HEK293T (cell line): ENCODE data around the gene DOK6.

Source experiments
- BHLHE40 ChIP-seq: fragments of 450-650 bp; IDR thresholded peaks from 2 replicates; pipeline ENCODE4 v1.6.1; 2016; ENCODE audit warnings: mild to moderate bottlenecking, moderate library complexity, borderline replicate concordance
- CTBP1 ChIP-seq: fragments of 450-650 bp; IDR thresholded peaks from 2 replicates; pipeline ENCODE4 v1.6.1; 2016; ENCODE audit warnings: borderline replicate concordance
- ELF4 ChIP-seq: fragments of 450-650 bp; IDR thresholded peaks from 2 replicates; pipeline ENCODE4 v1.6.1; 2017; ENCODE audit warnings: antibody characterized with exemption
- FOXM1 ChIP-seq: fragments of 450-650 bp; IDR thresholded peaks from 2 replicates; pipeline ENCODE4 v1.6.1; 2017; ENCODE audit warnings: mild to moderate bottlenecking, borderline replicate concordance
- L3MBTL2 ChIP-seq: fragments of 450-650 bp; conservative IDR thresholded peaks from 2 replicates; pipeline ENCODE4 v1.6.1; 2016; ENCODE audit warnings: mild to moderate bottlenecking
- SP1 ChIP-seq: fragments of 450-650 bp; IDR thresholded peaks from 2 replicates; pipeline ENCODE4 v1.6.1; 2017
- TF ChIP-seq, protein P1 (sequence below): fragments of 450-650 bp; IDR thresholded peaks from 2 replicates; pipeline ENCODE4 v1.6.1; 2016

DNA sequence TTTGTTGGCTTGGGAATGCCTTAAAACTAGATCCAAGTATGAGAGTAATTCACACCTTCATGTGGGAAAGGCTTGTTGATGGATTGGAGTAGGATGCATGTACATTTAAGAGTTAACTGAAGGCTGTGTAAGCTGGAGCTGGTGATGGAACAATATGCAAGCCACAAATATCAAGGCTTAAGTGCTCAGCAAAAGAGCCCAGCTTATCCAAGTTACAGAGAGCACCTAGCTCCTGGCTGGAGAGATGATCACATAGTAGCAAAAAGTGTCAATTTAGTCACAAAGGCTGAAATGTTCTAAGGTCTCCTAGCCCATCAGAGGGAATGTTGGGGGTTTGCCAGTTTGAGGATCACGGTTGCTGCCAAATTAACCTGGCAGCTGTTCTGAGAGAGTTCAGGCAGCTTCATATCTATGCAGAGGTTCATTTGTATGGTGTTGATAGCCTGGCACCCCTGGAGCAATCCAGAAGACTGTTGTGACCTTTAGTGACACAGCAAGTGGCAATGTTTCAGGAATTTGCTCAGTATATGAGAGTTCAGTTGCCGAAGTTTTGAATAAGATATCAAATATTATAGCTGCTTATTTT lies 228.2 kb downstream of the DOK6 start:
- TF ChIP-seq SP1 (no peak), BHLHE40 (no peak), CTBP1 (no peak), ELF4 (no peak), FOXM1 (no peak), L3MBTL2 (no peak)
- TF ChIP-seq, protein P1, sequence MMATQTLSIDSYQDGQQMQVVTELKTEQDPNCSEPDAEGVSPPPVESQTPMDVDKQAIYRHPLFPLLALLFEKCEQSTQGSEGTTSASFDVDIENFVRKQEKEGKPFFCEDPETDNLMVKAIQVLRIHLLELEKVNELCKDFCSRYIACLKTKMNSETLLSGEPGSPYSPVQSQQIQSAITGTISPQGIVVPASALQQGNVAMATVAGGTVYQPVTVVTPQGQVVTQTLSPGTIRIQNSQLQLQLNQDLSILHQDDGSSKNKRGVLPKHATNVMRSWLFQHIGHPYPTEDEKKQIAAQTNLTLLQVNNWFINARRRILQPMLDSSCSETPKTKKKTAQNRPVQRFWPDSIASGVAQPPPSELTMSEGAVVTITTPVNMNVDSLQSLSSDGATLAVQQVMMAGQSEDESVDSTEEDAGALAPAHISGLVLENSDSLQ: no peak
